ENCODE results near the gene SLC22A7.
"Not testable (repeated sequence)": the region's sequence is repeated elsewhere in the genome, so short reads cannot be mapped to it uniquely, and the experiment has no call there.

Gene SLC22A7

GRCh38 chr6:43347021-43347420, 49.0 kb downstream of the SLC22A7 start:
- no peak for DNase-seq

- no peak for DNase-seq
Measured at GRCh38 chr6:43347444-43347843, 49.4 kb downstream of the SLC22A7 start.

- DNase-seq = not testable (repeated sequence)
Measured at GRCh38 chr6:43351951-43352350, 53.9 kb downstream of the SLC22A7 start.
